BJ (cell line): ENCODE results near the gene OR2V2. TPM values are rescaled to one million over a fixed set of nuclear protein-coding genes. Genes with fewer than 3 reads are reported as not detected.
"Not testable (repeated sequence)": the region's sequence is repeated elsewhere in the genome, so short reads cannot be mapped to it uniquely, and the experiment has no call there.

Source experiments
- CTCF ChIA-PET: fragments of 350-600 bp; formaldehyde crosslinking; extraction: SDS; loops from one replicate; lab custom pipeline; 2021; ENCODE audit warnings: antibody characterized with exemption, inconsistent platforms; lab: Yijun Ruan, JAX
- POLR2A ChIA-PET: fragments of 300-600 bp; sonication (Branson Sonifier 250); formaldehyde crosslinking; extraction: SDS; loops from one replicate; lab custom pipeline; 2021; ENCODE audit warnings: antibody characterized with exemption; lab: Charles Lee
- DNase-seq: peaks from one replicate; pipeline ENCODE4 v3.0.0-alpha.2; 2011; ENCODE audit warnings: low read depth
- H3K27me3 ChIP-seq: 2 replicates; pipeline ENCODE4 v1.6.0; 2011; ENCODE audit warnings: low read length; ENCODE audit not compliant: control insufficient read depth, insufficient read depth
- H3K36me3 ChIP-seq: 2 replicates; pipeline ENCODE4 v1.5.1; 2011; ENCODE audit warnings: low read length; ENCODE audit not compliant: control insufficient read depth, insufficient read depth
- H3K4me3 ChIP-seq: 2 replicates; pipeline ENCODE4 v1.5.1; 2011; ENCODE audit warnings: low read depth, mild to moderate bottlenecking, control low read depth, low read length
- CTCF ChIP-seq: IDR thresholded peaks from 2 replicates; pipeline ENCODE4 v1.5.1; 2011; ENCODE audit warnings: low read depth, mild to moderate bottlenecking, control low read depth, inconsistent platforms, low read length, moderate library complexity; ENCODE audit not compliant: insufficient read depth
- polyA plus RNA-seq: library from polyadenylated mRNA; depleted of rRNA; stranded (reverse); fragments of >200 nt; gene quantifications from 2 replicates; pipeline ENCODE4 v1.2.3, GENCODE V29; 2011

Gene OR2V2
- polyA plus RNA-seq, 1 experiment, result not detected

- Histone ChIP-seq H3K27me3 (peaks cover 3% of the 10 kb centered on the region; the same call in 1 of the 2 replicates), H3K36me3 (no peaks in the 10 kb centered on the region), H3K4me3 (no peak overlapping the region)
- ChIA-PET POLR2A (no interaction called here), CTCF (no interaction called here)
- DNase-seq, result no peak
- no peak for TF ChIP-seq CTCF
These were observed 24.4 kb downstream of the OR2V2 start for GRCh38 chr5:181171782-181172181.

- ChIA-PET POLR2A (no interaction called here), CTCF (interaction anchor here (1.3 to 1.5 kb wide), 2 partner anchors 8 to 12 kb away, joined by 3 to 11 read pairs; no protein-coding TSS in a partner anchor)
- Histone ChIP-seq H3K36me3 (no peaks in the 10 kb centered on the region), H3K4me3 (no peak overlapping the region), H3K27me3 (peaks cover 3% of the 10 kb centered on the region; the same call in 1 of the 2 replicates)
- DNase-seq, result no peak
- TF ChIP-seq CTCF, result no peak
These were observed 25.6 kb downstream of the OR2V2 start for GRCh38 chr5:181173027-181173419.

GRCh38 chr5:181173420-181174342 lies 26.3 kb downstream of the OR2V2 start:
- DNase-seq, result no peak
- H3K36me3 ChIP-seq, result no peaks in the 10 kb centered on the region
- peaks cover 3% of the 10 kb centered on the region; the same call in 1 of the 2 replicates for H3K27me3 ChIP-seq
- POLR2A ChIA-PET, result no interaction called here
- no peak overlapping the region for H3K4me3 ChIP-seq
- CTCF ChIA-PET, result interaction anchor here (1.3 to 1.5 kb wide), 2 partner anchors 8 to 11 kb away, joined by 3 to 11 read pairs; no protein-coding TSS in a partner anchor
- TF ChIP-seq CTCF, result no peak

- DNase-seq, result no peak
- no peaks in the 10 kb centered on the region for H3K36me3 ChIP-seq
- no peak overlapping the region for H3K4me3 ChIP-seq
- peaks cover 3% of the 10 kb centered on the region; the same call in 1 of the 2 replicates for H3K27me3 ChIP-seq
- ChIA-PET CTCF (interaction anchor here (1.4 kb wide), 1 partner anchor 8 kb away, joined by 3 read pairs; no protein-coding TSS in a partner anchor), POLR2A (no interaction called here)
- TF ChIP-seq CTCF, result no peak
These were observed 29.0 kb downstream of the OR2V2 start for GRCh38 chr5:181176254-181176952.

GRCh38 chr5:181177559-181177958 lies 30.2 kb downstream of the OR2V2 start:
- H3K36me3 ChIP-seq, POLR2A ChIA-PET, H3K4me3 ChIP-seq, H3K27me3 ChIP-seq, DNase-seq: not testable (repeated sequence)
- CTCF ChIA-PET, result interaction anchor here (1.1 to 1.4 kb wide), 2 partner anchors 9 to 17 kb away, joined by 3 read pairs; no protein-coding TSS in a partner anchor
